ENCODE results near the gene GVQW3.

GRCh38 chr11:76376746-76377558, 4.2 kb upstream of the GVQW3 start:
- no peak for TF ChIP-seq CTCF (IDR thresholded peaks at IDR 0.05)
- no peak for TF ChIP-seq POLR2A (IDR thresholded peaks at IDR 0.05)

Data from thyroid gland (tissue), 4 donors.